HG03571 (cell line): ENCODE data around the gene LARGE2.

Source experiments
- ATAC-seq: cut with Tn5 transposase; IDR thresholded peaks from one replicate; pipeline ENCODE4 v1.9.1; 2021; ENCODE audit not compliant: unreplicated experiment

LARGE2 gene

GRCh38 chr11:45959851-45960250, 37.4 kb downstream of the LARGE2 start:
- ATAC-seq: no peak

GRCh38 chr11:45960387-45961095, 38.1 kb downstream of the LARGE2 start:
- ATAC-seq: no peak

- ATAC-seq: no peak
Measured at GRCh38 chr11:45961751-45962240, 39.3 kb downstream of the LARGE2 start.

- ATAC-seq: no peak
Measured at GRCh38 chr11:45964911-45965389, 42.5 kb downstream of the LARGE2 start.

- no peak for ATAC-seq
Measured at GRCh38 chr11:45967506-45967905, 45.0 kb downstream of the LARGE2 start.

GRCh38 chr11:45968901-45969300, 46.4 kb downstream of the LARGE2 start:
- ATAC-seq: no peak

GRCh38 chr11:45973601-45974000, 51.1 kb downstream of the LARGE2 start:
- ATAC-seq: no peak

GRCh38 chr11:45974806-45975205, 52.4 kb downstream of the LARGE2 start:
- ATAC-seq: no peak
